ENCODE measurements around the gene ENPP3. TPM values are rescaled to one million over a fixed set of nuclear protein-coding genes. Genes with fewer than 3 reads are reported as not detected.

The ENPP3 gene
- total and polyA plus RNA-seq, 10 of the 15 experiments (the other 5 are each of a cell fraction or from before 2014, with no cell fraction given): 0.01 TPM; not detected in 9

- no peak for TF ChIP-seq BCLAF1 (IDR thresholded peaks at IDR 0.05)
- no peak for TF ChIP-seq BACH1 (IDR thresholded peaks at IDR 0.05; ENCODE audit: borderline replicate concordance)
- no peak for TF ChIP-seq PKNOX1 (IDR thresholded peaks at IDR 0.05)
- TF ChIP-seq GABPA (IDR thresholded peaks at IDR 0.05; ENCODE audit: low read depth): no peak
- no peak for TF ChIP-seq ELK1 (IDR thresholded peaks at IDR 0.05; ENCODE audit: low read depth, low read length)
Measured at GRCh38 chr6:131744432-131745287, 107.6 kb downstream of the ENPP3 start (continued).

GRCh38 chr6:131745476-131745875, 108.4 kb downstream of the ENPP3 start:
- H3K4me1 ChIP-seq (ENCODE audit: control insufficient read depth, insufficient read depth, low read length): no peaks in the 10 kb centered on the region
- 30% methylated on average over 5 of the region's 5 CpGs for WGBS (ENCODE audit: insufficient coverage, insufficient replicate concordance, low lambda C conversion rate, missing lambda C conversion rate)
- H3K9ac ChIP-seq (ENCODE audit: control insufficient read depth, insufficient read depth, low read length): no peak overlapping the region
- H3K79me2 ChIP-seq (ENCODE audit: control insufficient read depth, insufficient read depth, low read length): no peaks in the 10 kb centered on the region
- intact Hi-C loops (cut with micrococcal nuclease; ENCODE audit: unreplicated experiment) (no loop called here), in situ Hi-C loops (cut with MboI) (no loop called here)
- no peak for FAIRE-seq
- POLR2A ChIA-PET: no interaction called here
- H3K36me3 ChIP-seq (ENCODE audit: control insufficient read depth in 2 of 2, insufficient read depth in 2 of 2, low read length in 1 of 2): no peaks in the 10 kb centered on the region
- no peaks in the 10 kb centered on the region for H3K9me3 ChIP-seq (replicated peaks; ENCODE audit: control insufficient read depth, insufficient read depth, low read length)
- H2AFZ ChIP-seq (ENCODE audit: control insufficient read depth, low read depth, low read length): no peak overlapping the region
- RAD21 ChIA-PET (ENCODE audit: unreplicated experiment): no interaction called here
- BruUV-seq (replicated peaks): no TSS peak
- CTCF ChIA-PET: no interaction called here
- ATAC-seq: no peak
- H3K4me3 ChIP-seq: no peak overlapping the region
- SMC1A ChIA-PET (ENCODE audit: uncharacterized antibody, unreplicated experiment): no interaction called here
- no peaks in the 10 kb centered on the region for H3K27me3 ChIP-seq (replicated peaks in 1 of 2; ENCODE audit: control insufficient read depth in 2 of 2, insufficient read depth in 2 of 2, low read length in 1 of 2)
- H3K27ac ChIP-seq (ENCODE audit: control insufficient read depth, insufficient read depth): no peak overlapping the region
- DNase-seq (ENCODE audit: low read depth, low spot score): no peak
- no peak overlapping the region for H3K4me2 ChIP-seq (ENCODE audit: control insufficient read depth, insufficient read depth)
- H4K20me1 ChIP-seq (ENCODE audit: control insufficient read depth, insufficient read depth): no peaks in the 10 kb centered on the region
- TF ChIP-seq SMAD1 (IDR thresholded peaks at IDR 0.05; ENCODE audit: low read depth, partially characterized antibody): no peak
- TF ChIP-seq JUNB (IDR thresholded peaks at IDR 0.05): no peak
- no peak for TF ChIP-seq SREBF2 (IDR thresholded peaks at IDR 0.05; ENCODE audit: low read length)
- TF ChIP-seq TAF1 (IDR thresholded peaks at IDR 0.05; ENCODE audit: borderline replicate concordance, low read depth, low read length): no peak
- TF ChIP-seq ZZZ3 (IDR thresholded peaks at IDR 0.05; ENCODE audit: control insufficient read depth, insufficient read length, low read depth): no peak
- TF ChIP-seq MYC (IDR thresholded peaks at IDR 0.05; ENCODE audit: insufficient read depth, insufficient read length, insufficient replicate concordance, low read length, severe bottlenecking): no peak
- no peak for TF ChIP-seq RBBP5 (conservative IDR thresholded peaks at IDR 0.05)
- TF ChIP-seq ZNF687 (IDR thresholded peaks at IDR 0.05): no peak

All from GM12878 (cell line).